Activated CD4-positive, CD25-positive, alpha-beta regulatory T cell treated with anti-CD3 and anti-CD28 coated beads, Interleukin-2, amount 50 U/mL, for 24 hours (primary cell): Measurements from ENCODE around the gene MYNN.

ENCODE experiments used
- ATAC-seq, 2 donors: fragments of 150-1000 bp; cut with Tn5 transposase; one replicate each; pipeline ENCODE4 v1.10.0; 2021; ENCODE audit warnings: mild to moderate bottlenecking in 1 of 2, moderate library complexity in 1 of 2

Gene MYNN

GRCh38 chr3:169836078-169836941 is 63.1 kb downstream of the MYNN start:
- no peak for ATAC-seq

GRCh38 chr3:169836942-169837275 is 63.7 kb downstream of the MYNN start:
- ATAC-seq = no peak

GRCh38 chr3:169838511-169839030 is 65.4 kb downstream of the MYNN start:
- ATAC-seq = no peak
